Gastroesophageal sphincter (tissue), 4 donors: Measurements from ENCODE around the gene NUF2. TPM values are rescaled to one million over a fixed set of nuclear protein-coding genes. Genes with fewer than 3 reads are reported as not detected.
"Not testable (repeated sequence)": the region's sequence is repeated elsewhere in the genome, so short reads cannot be mapped to it uniquely, and the experiment has no call there.

Source experiments
- ATAC-seq: fragments of 150-250 bp; one replicate; pipeline ENCODE4 v1.9.1; 2016; ENCODE audit warnings: mild to moderate bottlenecking, moderate library complexity
- H3K27ac ChIP-seq, 4 donors: fragments of 200-600 bp; sonication (generic) in 3 of 4; 1 replicate in 3 of 4; 2 replicates in 1 of 4; pipeline ENCODE4 v1.5.1; 2016 to 2019
- H3K27me3 ChIP-seq: fragments of 200-600 bp; sonication (generic); one replicate; pipeline ENCODE4 v1.5.1; 2019
- H3K36me3 ChIP-seq, 2 donors: fragments of 200-600 bp; sonication (generic); one replicate each; pipeline ENCODE4 v1.5.1; 2019; ENCODE audit warnings: control low read depth in 1 of 2
- H3K4me1 ChIP-seq, 3 donors: fragments of 200-600 bp; sonication (generic); 1 replicate in 2 of 3; 2 replicates in 1 of 3; pipeline ENCODE4 v1.5.1; 2016 to 2019; ENCODE audit warnings: control low read depth in 2 of 3
- H3K4me3 ChIP-seq, 2 donors: fragments of 200-600 bp; sonication (generic); one replicate each; pipeline ENCODE4 v1.5.1; 2019; ENCODE audit warnings: mild to moderate bottlenecking in 1 of 2, moderate library complexity in 1 of 2
- H3K9me3 ChIP-seq, 3 donors: fragments of 200-600 bp; sonication (generic); one replicate each; pipeline ENCODE4 v1.5.1; 2017 to 2019; ENCODE audit warnings: control low read depth in 2 of 3
- EP300 ChIP-seq: sonication (generic); formaldehyde crosslinking; IDR thresholded peaks from one replicate; pipeline ENCODE4 v1.6.1; 2017; ENCODE audit warnings: antibody characterized with exemption, mild to moderate bottlenecking
- POLR2A ChIP-seq, 2 donors: fragments of 450-650 bp; IDR thresholded peaks; one replicate each; pipeline ENCODE4 v1.6.1; 2017; ENCODE audit warnings: antibody characterized with exemption in 2 of 2, mild to moderate bottlenecking in 2 of 2, moderate library complexity in 1 of 2
- POLR2AphosphoS5 ChIP-seq: sonication (generic); formaldehyde crosslinking; IDR thresholded peaks from one replicate; pipeline ENCODE4 v1.6.1; 2017; ENCODE audit warnings: antibody characterized with exemption
- WGBS, 2 donors: methylation state at CpG; one replicate each; pipeline ENCODE4 v1.1.5; 2018; ENCODE audit warnings: low coverage in 1 of 2; 5-methylcytosine and 5-hydroxymethylcytosine counted together
- total RNA-seq, 4 donors: library from RNA; depleted of rRNA; stranded (reverse); fragments of >200 nt; gene quantifications; one replicate each; pipeline ENCODE4 v1.1.0, GENCODE V29; 2016
- TF ChIP-seq, protein P1 (sequence below), 4 experiments: fragments of 200-600 bp in 2 of 4; fragments of 450-650 bp in 2 of 4; sonication (generic) in 1 of 4; IDR thresholded peaks; one replicate each; pipeline ENCODE4 v1.5.1; 2017 to 2019; ENCODE audit warnings: antibody characterized with exemption in 4 of 4, mild to moderate bottlenecking in 2 of 4, moderate library complexity in 2 of 4

The NUF2 gene
- total RNA-seq, 4 donors from 2014 or later: 0.94 to 1.7 TPM; not detected in 2

DNA sequence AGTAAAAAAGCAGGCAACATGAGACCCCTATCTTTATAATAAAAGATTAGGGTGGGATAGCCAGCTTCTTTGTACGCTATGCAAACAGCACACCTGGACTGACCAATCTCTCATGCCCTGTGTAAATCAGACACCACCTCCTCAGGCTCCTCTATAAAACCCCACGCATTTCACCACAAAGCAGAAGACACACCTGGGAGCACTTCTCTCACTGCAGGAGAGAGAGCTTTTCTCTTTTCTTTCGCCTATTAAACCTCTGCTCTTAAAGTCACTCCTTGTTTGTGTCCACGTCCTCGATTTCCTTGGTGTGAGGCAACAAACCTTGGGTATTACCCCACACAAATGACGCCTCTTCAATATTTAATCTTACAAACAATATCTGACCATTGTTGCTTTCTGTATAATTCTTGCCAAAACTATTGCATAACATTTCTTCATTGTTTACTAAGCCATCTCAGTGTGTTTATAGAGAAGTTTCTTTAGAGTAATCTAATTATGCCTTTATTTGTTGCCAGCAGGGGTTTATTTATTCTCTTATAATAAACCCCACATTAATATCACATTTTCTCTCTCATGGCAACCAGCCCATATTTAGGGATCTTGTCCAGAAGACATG is 31.6 kb upstream of the NUF2 start:
- no peak overlapping the region for H3K4me3 ChIP-seq
- peak; percentile 58 for ATAC-seq
- H3K36me3 ChIP-seq: no peaks in the 10 kb centered on the region
- 56 to 79% methylated on average over 6 of the region's 6 CpGs for WGBS, 2 donors
- peaks cover 0 to 5% (median 0%) of the 10 kb centered on the region in 3 donors for H3K4me1 ChIP-seq
- H3K9me3 ChIP-seq: no peaks in the 10 kb centered on the region
- TF ChIP-seq, protein P1, sequence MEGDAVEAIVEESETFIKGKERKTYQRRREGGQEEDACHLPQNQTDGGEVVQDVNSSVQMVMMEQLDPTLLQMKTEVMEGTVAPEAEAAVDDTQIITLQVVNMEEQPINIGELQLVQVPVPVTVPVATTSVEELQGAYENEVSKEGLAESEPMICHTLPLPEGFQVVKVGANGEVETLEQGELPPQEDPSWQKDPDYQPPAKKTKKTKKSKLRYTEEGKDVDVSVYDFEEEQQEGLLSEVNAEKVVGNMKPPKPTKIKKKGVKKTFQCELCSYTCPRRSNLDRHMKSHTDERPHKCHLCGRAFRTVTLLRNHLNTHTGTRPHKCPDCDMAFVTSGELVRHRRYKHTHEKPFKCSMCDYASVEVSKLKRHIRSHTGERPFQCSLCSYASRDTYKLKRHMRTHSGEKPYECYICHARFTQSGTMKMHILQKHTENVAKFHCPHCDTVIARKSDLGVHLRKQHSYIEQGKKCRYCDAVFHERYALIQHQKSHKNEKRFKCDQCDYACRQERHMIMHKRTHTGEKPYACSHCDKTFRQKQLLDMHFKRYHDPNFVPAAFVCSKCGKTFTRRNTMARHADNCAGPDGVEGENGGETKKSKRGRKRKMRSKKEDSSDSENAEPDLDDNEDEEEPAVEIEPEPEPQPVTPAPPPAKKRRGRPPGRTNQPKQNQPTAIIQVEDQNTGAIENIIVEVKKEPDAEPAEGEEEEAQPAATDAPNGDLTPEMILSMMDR (IDR thresholded peaks at IDR 0.05): no peak
- no peak for TF ChIP-seq POLR2A (IDR thresholded peaks at IDR 0.05)
- no peak for TF ChIP-seq EP300
- no peak for TF ChIP-seq POLR2AphosphoS5
- no peak overlapping the region for H3K27ac ChIP-seq
- H3K27me3 ChIP-seq: no peaks in the 10 kb centered on the region

DNA sequence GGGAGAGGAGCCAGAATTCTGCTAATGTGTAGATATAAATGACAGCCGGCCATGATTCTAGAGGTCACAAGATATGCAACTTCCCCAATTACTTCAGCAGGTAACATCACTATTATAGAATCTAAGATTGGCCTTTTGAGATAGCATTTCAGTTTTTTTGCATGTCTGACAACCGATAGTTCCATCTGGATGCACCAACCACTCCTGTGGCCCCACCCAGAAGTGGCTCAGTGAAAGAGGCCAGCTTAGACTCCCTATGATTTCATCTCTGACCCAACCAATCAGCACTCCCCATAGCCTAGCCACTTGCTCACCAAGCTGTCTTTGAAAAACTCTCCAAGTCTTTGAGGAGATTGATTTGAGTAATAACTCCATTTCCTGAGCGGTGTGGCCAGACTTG is 30.3 kb upstream of the NUF2 start:
- no peak overlapping the region for H3K4me3 ChIP-seq
- no peak overlapping the region for H3K27ac ChIP-seq
- H3K36me3 ChIP-seq: no peaks in the 10 kb centered on the region
- TF ChIP-seq EP300: no peak
- TF ChIP-seq POLR2A (IDR thresholded peaks at IDR 0.05): no peak
- TF ChIP-seq, protein P1 (IDR thresholded peaks at IDR 0.05): no peak
- no peak for TF ChIP-seq POLR2AphosphoS5
- H3K9me3 ChIP-seq: no peaks in the 10 kb centered on the region
- no peaks in the 10 kb centered on the region for H3K27me3 ChIP-seq
- no peak for ATAC-seq
- peaks cover 0 to 5% (median 0%) of the 10 kb centered on the region in 3 donors for H3K4me1 ChIP-seq
- 94 to 100% methylated on average over 3 of the region's 3 CpGs for WGBS, 2 donors

DNA sequence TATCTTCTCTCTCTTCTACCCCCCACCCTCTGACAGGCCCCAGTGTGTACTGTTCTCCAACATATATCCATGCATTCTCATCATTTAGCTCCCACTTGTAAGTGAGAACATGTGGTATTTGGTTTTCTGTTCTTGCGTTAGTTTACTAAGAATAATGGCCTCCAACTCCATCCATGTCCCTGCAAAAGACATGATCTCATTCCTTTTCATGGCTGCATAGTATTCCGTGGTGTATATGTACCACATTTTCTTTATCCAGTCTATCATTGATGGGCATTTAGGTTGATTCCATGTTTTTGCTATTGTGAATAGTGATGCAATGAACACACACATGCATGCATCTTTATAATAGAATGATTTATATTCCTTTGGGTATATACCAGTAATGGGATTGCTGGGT is 29.6 kb upstream of the NUF2 start:
- 100% methylated on average over 2 of the region's 2 CpGs; no CpG with 5 or more reads in 1 of the 2 donors for WGBS, 2 donors
- not testable (repeated sequence) for H3K27ac ChIP-seq, H3K4me1 ChIP-seq, H3K36me3 ChIP-seq, H3K9me3 ChIP-seq, H3K27me3 ChIP-seq, H3K4me3 ChIP-seq, ATAC-seq

DNA sequence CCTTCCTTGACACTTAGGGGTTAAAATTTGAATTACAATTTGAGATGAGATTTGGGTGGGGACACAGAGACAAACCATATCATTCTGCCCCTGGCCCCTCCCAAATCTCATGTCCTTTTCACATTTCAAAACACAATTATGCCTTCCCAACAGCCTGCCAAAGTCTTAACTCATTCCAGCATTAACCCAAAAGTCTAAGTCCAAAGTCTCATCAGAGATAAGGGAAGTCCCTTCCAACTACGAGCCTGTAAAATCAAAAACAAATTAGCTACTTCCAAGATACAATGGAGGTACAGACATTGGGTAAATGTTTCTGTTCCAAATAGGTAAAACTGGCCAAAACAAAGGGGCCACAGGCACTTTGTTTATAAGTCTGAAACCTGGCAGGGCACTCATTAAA is 28.3 kb upstream of the NUF2 start:
- not testable (repeated sequence) for H3K4me3 ChIP-seq, H3K36me3 ChIP-seq, ATAC-seq, H3K9me3 ChIP-seq, H3K4me1 ChIP-seq, H3K27me3 ChIP-seq, H3K27ac ChIP-seq
- 86 to 92% methylated on average over 1 of the region's 1 CpG for whole genome bisulfite sequencing, 2 donors

DNA sequence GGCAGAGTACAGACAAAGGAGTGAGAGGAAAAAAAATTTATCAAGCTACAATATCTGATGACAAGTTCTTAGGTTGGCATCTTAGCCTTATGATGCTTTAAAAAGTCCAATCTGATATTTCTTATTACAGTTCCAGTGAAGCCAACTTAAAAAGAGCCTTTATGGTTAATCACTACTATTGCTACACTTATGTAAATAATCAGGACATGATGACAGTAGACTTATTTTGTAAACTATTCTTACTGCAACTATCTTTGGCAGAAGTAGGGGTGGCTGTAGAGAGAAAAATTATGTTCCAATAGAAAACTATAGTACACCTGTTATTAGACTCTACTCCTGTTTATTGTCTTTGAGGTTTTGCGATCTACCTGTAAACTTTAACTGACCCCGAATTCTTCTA is 25.8 kb upstream of the NUF2 start:
- TF ChIP-seq EP300 (no peak), POLR2AphosphoS5 (no peak), POLR2A (IDR thresholded peaks at IDR 0.05) (no peak)
- TF ChIP-seq, protein P1 (IDR thresholded peaks at IDR 0.05): no peak
- Histone ChIP-seq H3K27ac (no peak overlapping the region), H3K27me3 (no peaks in the 10 kb centered on the region), H3K9me3 (no peaks in the 10 kb centered on the region), H3K4me1 (no peaks in the 10 kb centered on the region), H3K36me3 (peaks cover 0 to 19% of the 10 kb centered on the region in 2 donors), H3K4me3 (no peak overlapping the region)
- no peak for ATAC-seq
- 88 to 100% methylated on average over 2 of the region's 2 CpGs for WGBS, 2 donors

DNA sequence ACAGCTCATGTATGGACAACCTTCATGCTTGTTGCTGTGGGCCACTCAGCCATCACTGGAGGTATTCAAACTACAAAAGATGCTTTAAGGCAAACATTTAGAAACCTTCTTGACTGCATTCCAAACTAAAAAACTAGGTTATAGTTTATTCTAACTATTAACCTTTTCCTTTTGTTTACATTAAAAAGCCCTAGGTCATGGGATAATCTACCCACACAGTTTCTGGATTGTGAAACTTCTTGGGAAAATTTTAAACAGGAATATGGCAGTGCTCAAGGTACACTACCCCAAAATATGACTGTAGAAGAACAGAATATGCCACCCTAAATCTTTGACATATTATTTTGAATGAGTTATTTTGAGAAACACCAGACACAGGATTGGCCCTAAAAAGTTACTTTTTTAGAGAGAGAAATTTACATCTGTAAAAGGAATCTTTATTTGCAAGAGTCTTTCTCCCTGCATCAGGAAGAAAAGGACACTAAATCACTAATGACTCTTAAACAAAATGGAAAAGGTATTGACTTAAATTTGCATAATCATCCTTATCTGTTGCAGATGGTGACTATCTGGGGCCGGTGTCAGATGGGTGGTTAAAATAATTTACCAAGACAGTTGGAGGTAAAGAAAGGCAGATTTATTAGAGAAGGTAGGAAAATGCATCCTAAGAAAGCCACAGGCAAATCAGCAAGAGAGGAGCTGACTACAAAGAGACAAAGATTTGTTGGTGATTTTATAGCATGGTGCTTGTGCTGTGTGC is 25.1 kb upstream of the NUF2 start:
- WGBS, 2 donors: 80 to 100% methylated on average over 1 of the region's 1 CpG
- H3K36me3 ChIP-seq: peaks cover 0 to 23% of the 10 kb centered on the region in 2 donors
- H3K4me3 ChIP-seq: no peak overlapping the region
- ATAC-seq: no peak
- TF ChIP-seq, protein P1 (IDR thresholded peaks at IDR 0.05): no peak
- TF ChIP-seq POLR2AphosphoS5 (no peak), EP300 (no peak), POLR2A (IDR thresholded peaks at IDR 0.05) (no peak)
- no peaks in the 10 kb centered on the region for H3K27me3 ChIP-seq
- no peak overlapping the region for H3K27ac ChIP-seq
- H3K9me3 ChIP-seq: no peaks in the 10 kb centered on the region
- H3K4me1 ChIP-seq: no peaks in the 10 kb centered on the region
